Activated CD4-positive, CD25-positive, alpha-beta regulatory T cell treated with anti-CD3 and anti-CD28 coated beads, Interleukin-2, amount 50 U/mL, for 16 hours (primary cell): ENCODE data around the gene FOXA1.

ENCODE experiments used
- DNase-seq: peaks from one replicate; pipeline ENCODE4 v3.0.0-alpha.2; 2020; ENCODE audit warnings: low read depth, low spot score

FOXA1 gene

DNA sequence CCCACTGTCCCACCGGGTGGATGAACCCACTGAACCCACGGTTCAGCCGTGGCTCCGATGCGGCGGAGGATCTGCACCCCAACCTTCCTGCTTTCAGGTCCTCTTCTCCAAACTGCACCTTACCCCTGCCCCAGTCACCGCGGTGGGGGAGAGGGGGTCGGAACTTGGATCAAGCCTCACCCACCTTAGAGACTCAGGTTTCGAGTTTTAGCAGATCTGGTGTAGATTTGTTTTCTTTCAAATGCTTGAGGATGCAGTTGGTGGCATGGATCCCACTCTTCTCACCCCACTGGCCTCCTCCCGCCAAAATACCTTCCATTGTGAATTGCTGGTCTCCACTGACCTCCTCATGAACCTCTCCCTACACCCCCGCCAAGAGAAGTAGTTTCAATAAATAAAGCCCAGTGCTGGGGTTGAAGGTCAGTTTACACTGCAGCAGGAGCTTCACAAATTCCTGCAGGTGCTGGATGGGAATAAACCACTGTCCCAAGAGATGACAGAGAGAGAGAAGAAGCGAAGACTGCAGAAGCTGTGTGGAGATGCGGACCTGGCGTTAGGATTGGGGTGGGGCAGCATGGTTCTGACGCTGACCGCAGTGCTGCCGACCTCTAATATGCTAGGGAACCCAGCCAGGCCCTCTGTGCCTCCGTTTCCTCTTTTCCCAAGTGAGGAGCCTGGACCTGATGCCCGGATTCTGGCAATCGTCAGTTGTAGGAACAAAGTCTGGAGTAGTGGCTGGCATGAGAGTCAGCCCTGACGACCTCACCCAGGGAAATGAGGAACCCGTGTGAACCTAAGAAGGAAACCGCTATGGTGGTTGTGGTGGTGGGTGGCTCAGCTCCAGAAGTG lies 7.8 kb upstream of the FOXA1 start:
- DNase-seq, result no peak

DNA sequence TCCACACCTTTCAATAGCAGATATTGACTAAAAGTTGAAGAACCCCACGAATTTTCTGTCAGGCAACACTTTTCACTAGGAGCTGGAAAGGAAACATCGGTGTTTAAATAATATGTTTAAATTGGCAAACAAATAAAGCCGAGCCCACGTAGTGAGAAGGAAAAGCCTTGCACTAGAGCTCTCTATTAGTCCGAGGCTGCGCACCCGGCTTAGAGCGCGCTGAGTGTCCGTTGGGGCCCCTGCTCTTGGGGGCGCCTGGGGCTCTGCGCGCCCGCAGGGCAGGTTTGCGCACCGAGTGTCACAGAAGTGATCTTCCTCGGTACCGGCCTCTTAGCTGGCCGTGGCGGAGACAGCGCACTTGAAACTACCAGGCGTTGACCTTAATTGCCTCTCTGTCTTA lies 6.8 kb upstream of the FOXA1 start:
- DNase-seq, result no peak

DNA sequence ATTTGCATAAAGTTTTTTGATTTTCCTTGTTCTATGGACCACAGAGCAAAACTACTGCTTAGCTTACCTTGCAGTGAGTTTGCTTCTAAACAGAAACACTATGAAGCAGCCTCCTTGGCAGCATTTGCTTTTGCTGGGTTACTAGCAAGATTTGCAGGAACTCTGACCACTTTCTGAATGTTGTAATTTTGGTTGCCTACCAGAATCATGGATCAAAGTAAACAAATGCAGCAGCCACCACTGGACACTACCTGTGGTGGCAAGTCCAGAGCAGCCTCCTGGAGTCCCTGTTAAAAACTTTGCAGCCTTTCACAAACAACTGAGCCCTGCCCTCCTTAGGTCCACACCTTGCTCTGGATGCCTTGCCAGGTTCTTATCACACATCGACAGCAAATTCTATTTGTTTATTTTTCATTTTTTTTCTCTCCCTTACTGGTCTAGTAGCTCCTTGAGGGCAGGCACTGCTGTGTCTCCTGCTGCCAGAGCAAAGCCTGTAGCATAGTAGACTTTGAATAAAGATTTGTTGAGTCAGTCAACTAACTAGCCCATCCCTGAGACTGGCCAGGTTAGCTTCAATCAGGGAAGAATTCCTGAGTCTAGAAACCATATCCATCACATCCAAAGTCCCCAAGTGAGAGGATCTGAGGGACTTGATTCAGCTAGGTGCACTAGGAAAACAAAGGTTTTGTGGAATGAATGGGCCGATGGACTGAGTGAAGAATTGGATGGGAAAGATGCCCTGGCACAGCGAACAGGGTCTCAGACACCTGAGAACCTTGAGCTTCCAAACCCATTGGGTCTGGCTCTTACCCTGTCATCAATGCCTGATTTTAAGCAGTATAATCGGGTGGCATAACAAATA lies 6.1 kb upstream of the FOXA1 start:
- DNase-seq, result no peak

DNA sequence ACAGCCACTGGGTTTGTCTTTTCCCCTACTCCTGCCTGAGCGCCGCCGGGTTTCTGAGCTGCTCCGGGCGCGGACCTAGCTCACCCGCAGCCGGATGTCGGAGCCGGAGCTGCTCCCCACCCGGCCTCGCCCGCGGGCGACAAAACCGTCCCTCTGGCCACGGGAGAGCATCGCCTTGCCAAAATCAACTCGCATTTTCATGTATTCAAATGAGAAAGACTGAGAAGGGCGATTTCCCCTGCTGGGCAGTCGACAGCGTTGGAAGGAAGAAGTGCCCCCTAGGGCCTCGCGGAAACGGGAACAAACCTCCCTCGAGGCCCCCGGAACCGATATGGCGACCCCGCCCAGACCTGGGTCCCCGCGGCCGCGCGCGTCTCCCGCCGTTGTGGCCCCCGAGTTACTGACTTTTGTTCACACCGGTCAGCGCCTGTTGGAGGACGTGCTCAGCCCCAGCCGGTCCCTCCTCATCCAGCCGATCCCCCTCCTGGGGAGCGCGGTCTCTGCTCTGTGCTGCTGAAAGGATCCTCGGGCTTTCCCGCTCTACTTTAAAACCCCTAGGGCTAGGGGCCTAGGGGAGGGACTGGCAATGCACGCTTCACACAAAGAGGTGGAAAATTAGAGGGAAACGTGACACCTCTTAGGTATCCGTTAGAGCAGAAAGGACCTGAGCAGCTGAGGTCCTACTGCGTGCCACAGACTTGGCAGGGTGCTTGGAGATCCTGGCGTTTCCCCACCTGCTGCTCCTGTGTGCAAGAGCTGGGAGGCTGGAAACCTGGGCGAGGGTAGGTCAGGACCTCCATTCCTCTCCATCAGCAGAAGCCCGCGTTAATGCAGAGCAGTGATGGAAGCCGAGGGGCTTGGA lies 4.7 kb upstream of the FOXA1 start:
- DNase-seq, result no peak

DNA sequence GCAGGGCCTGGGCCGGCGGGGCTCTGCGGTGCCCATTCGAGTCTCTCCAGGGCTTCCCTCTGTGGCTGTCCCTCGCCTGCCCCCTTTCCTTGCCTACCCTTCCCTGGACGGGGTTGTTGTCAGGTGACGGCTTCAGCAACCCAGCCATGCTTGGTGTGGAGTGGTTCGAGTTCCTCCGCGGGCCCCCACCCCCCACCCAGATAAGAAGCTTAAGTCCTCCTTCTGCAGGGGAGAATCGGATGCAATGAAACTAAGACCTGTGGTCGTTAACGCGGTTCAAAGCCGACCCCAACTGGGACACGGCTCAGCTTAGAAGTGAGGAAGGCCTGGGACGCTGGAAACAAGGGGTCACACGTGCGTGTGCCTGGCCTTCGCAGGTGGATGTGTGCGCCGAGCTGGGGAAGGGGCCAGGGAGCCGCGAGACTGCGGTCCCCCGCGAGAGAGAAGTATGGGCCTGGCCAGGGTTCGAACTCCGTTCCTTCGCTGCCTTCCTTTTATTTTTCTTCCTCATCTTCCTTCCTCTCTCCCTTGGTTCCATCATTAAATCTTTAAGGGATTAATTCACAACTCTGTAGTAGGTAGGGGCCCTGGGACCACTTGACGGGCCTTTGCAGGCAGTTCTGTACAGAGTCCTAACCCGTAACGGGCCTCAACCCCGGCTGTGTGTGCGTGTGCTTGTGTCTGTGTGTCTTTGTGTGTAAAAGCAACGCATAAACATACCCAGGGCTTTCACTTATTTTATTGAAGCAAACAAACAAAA lies 3.9 kb upstream of the FOXA1 start:
- DNase-seq, result no peak

DNA sequence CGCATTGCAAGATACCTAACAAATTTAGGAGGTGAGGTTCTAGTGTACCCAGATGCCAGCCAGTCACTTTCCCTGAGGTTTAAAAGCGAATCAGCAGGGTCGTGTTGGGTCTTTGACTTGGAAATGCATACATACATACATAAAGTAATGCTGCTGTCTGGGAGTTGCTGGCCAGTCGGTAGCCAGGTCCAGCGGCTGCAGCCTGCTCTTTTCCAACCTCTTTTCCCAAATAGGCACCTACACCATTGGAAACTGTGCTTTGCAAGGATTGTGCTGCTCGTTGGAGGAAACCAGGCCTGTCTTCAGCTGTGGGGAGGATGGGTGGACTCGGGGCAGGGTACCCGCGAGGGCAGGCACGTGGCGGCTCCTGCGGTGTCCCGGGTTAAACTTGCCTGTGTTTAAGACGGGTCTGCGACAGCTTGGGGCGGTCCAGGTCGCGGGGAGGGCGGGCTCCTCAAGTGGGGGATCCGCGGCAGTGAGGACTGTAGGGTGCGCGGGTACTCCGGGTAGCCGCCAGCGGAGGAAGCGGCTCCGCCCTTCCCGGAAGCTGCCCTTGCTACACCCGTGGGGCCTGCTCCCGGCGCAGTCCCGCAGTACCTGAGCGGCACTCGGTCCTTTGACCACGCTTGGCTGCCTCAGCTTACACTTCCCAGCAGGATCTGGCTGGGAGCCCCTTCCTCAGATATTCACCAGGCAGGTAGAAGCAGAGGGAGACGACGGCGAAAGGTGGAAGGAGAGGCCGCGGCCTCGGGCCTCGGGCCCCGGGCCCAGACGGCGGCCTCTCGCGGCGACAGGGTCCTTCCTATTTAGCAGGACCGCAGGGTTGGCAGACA lies 3.1 kb upstream of the FOXA1 start:
- no peak for DNase-seq

DNA sequence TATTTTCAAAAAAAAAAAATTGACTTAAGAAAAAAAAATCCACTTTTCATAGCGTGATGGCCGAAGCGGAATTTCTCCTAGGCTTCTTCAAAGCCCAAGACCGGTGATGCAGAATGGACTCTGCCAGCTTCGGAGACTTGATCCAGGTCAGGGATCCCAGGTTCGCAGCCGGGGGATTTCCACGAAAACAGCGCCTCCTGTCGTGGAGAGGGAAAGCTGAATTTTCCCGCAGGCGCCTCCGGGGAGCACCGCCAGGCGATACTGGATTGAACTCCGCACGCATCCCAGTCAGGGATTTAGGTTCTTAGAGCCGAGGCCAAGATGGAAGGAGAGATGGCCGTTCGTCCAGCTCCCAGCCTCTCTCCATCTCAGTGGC lies 2.5 kb upstream of the FOXA1 start:
- no peak for DNase-seq

DNA sequence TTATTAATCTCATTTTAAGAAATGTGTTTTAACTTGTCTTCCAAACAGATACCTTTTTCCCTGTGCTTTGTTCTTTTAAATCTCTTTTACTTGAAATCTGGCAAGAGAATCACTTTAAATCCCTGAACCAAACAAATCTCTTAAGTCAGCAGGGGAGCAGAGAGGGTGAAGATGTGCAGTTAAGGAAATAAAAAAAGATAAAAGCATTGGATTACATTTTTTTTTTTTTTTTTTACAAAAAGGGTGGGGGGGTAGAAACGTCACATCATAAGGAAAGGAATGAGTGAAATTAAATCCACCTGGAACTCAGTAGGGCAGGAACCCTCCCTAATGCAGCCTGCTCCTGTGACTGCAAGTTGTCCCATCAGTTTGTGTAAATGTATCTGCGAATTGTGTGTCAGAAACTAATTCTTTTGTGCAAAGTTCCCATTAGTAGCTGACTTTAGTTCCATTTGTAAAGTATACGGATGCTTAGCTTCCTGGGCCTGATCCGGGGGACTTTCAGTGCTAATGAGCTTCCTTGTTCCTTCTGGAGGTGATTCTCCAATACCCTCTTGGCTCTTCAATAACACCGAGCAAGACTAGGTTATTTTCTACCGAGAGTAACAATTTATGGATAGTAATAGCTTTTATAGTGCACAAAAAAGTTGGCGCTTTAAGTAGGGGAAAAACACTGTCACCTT lies 1.9 kb upstream of the FOXA1 start:
- DNase-seq, result no peak

DNA sequence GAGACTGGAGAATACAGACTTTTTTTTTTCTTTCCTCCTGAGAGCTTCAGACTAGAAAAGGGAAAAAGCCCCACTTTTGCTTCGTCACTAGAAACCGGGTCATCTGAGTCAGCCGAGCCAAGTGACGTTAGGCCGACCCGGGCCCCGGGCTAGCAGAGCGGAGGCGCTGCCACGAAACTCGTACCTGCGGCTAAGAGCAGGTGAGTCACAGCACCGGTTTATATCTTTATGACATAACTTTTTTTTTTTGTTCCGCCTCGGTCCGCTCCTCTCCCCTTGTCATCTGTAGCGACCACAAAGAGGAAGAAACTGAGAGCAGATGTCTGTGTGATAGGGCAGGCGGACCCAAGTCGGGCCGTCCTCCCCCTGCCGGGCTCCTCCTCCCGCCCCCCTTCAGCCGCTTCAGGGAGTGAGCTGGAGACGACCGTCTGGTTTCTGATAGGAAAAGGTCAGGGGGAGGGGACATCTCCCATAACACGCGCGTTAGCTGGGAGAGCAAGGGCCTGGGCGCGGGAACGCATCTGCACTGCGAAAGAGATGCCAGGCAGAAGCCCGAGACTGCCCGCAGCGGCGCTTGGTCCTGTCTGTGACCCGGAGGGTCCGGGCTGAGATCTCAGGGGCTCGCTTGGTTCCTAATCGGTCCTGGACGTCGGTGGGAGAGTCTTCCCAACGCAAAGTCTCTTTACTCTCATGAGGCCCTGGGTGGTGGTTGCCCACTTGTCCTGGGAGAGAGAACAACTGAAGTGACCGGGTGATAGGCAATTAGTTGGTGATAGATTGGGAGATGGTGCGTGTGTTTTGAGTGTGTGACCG lies 966 bp upstream of the FOXA1 start:
- no peak for DNase-seq

DNA sequence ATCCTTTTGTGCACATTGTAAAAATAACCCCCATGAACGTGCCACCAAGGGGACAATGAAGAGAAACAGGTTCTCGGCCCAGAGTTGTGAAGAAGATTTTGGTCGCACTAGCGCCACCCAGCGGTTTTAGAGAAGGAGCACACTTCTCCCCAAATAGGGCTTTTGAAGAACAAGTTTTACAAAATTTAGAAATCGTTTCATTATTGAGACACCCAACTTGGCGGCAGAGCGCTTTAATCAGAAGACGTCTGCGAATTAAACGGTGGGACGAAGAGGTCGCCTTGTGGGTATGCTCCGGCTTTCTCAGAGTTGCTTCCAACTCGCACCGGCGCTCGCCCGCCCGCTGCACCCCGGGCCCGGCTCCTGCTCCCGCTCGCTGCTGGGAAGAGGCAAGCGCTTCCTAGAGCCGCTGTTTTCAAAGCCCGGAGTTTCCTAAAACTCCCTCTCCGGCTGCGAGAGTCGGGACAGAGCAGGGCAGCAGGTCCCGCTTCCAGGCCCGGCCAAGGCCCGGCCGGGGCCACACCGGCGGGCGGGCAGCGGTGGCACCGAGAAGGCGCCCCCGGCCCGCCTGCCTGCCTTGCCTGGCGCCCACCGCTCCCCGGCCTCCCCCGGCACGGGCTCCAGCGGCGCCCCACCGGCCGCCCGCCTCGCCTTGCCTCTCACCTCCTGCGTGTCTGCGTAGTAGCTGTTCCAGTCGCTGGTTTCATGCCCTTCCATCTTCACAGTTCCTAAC lies 645 bp downstream of the FOXA1 start:
- no peak for DNase-seq

DNA sequence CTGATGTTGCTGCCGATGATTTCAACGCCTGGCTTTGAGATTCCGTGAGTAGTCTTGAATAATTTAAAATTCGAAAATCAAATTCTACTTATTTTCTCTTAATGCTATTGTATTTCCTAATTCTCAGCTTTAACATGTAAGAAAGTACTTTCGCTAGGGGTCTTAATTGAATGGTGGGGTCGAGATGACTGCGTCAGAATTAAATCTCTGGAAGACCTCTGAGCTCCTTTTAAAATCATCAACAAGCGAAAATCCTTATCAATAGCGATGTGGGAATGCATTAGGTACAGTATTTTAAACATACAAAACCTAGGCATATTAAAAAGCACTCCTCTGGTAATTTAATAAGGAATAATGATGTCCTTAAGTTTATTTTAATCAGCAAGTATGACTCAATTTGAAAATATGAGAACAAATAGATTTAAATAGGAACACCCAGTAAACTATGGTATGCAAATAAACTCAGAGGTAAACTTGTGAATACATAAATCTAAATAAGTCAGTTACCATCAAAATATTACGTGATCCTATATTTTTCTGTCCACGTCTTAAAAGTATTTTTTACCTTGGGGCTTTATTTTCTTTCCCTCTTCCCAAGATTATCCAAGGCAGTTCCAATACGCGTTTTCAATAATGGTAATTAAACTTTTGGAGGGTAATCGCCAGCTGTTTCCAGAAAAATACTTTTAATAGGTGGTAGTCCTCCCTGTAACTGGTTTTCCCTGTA lies 1.4 kb downstream of the FOXA1 start:
- DNase-seq, result no peak

DNA sequence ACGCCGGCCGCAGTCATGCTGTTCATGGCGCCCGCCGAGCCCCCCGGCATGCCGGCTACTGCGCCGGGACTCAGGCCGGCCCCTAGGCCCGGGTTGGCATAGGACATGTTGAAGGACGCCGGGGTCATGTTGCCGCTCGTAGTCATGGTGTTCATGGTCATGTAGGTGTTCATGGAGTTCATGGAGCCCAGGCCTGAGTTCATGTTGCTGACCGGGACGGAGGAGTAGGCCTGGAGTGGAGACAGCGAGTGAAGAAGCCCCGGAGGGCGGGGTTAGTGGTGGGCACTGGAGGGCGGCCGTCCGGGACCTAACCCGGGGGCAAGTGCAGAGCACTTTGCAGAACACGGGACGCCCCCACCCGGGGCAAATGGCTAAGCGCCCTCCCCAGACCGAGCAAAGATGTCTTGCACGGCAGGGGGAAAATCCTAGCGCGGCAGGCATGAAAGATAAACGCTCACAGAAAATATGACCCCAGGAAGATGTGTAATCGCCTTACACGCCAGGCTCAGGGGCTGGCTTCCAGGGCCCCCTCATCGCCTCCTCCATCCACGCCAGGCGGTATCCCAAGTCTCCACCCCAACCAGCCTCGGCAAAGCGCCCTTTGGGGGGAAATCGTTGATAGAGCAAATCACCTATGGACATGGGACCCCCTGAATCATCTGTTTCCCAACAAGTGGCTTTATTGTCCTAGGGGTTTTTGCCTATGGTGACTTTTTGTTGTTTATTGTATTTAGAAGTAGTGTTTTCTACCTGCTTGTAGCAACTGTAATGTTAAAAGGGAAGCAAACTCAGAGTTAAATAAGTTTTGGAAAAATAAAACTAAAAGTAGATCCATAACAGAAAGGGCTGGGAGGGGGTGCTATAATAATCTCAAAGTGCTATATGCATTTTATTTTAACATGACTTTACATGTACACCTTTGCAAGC lies 2.3 kb downstream of the FOXA1 start:
- DNase-seq, result no peak

DNA sequence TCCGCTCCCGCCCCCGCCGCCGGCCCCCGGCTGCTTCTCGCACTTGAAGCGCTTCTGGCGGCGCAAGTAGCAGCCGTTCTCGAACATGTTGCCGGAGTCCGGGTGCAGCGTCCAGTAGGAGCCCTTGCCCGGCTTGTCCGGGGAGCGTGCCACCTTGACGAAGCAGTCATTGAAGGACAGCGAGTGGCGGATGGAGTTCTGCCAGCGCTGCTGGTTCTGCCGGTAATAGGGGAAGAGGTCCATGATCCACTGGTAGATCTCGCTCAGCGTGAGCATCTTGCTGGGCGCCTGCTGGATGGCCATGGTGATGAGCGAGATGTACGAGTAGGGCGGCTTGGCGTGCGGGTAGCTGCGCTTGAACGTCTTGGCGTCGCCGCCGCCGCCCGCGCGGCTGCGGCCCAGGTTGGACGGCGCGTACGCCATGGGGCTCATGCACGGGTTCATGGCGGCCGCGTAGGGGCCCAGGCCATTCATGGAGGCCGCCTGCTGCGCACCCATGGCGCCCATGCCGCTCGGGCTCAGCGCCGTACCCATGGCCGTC lies 3.0 kb downstream of the FOXA1 start:
- no peak for DNase-seq

DNA sequence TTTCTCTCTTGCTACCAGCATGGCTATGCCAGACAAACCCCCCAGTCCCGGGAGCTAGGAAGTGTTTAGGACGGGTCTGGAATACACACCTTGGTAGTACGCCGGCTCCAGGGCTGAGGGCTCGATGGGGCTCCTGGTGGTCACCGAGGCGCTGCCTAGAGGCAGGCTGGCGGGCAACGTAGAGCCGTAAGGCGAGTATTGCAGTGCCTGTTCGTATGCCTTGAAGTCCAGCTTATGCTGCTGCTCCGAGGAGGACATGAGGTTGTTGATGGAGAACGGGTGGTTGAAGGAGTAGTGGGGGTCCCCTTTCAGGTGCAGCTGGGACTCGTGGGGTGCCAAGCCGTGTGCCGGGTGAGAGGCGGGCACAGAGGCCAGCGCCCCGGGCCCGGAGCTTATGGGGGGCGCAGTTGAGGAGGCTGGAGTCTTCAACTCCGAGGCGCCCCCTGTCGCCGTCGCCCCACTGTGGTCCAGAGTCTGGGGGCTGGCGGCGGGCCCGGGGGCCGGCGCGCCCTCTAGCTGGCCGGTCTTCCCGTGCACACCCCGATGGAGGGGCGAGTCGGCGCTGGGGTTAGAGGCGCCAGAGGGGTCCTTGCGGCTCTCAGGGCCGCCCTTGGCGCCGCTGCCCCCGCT lies 3.6 kb downstream of the FOXA1 start:
- DNase-seq, result no peak

DNA sequence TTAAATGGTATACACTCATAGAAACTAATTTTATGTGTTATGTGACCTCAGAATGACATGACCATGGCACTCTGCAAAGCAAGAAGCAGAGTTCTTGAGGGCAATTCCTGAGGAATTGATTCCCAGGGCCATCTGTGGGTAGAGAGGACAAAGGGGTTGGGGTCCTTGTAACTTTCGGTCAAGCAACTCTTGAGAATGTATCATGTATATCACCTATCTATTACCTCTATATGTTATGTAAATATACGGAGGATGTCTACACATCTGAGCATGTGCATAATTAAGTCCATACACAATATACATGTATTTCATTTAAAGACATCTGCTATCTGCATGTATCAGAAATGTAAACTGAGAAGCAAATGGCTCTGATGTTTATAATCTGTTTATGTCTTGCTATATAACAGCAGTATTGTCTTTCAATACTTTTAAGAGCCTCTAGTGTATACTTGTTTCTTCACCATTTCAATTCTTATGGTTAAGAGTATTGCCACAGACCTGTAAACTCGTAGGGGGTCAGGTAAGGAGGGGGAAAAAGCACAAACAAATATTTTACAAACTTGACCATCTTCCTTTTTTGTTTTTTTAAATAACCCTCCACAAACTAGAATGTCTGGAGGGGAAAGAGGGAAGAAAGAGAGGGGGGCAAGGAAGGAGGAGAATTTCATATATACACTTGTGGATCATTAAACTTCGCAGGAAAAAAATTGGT lies 4.5 kb downstream of the FOXA1 start:
- no peak for DNase-seq
